PC-9 (cell line): ENCODE data around the gene KCNK7.

Experiments used
- CTCF ChIP-seq: fragments of 200-600 bp; sonication (generic); conservative IDR thresholded peaks from 2 replicates; pipeline ENCODE4 v1.6.1; 2017; ENCODE audit warnings: mixed run types, antibody characterized with exemption, mild to moderate bottlenecking, moderate library complexity
- EZH2 ChIP-seq: fragments of 200-600 bp; sonication (generic); IDR thresholded peaks from 2 replicates; pipeline ENCODE4 v1.8.0; 2017; ENCODE audit warnings: antibody characterized with exemption, low read depth

DNA sequence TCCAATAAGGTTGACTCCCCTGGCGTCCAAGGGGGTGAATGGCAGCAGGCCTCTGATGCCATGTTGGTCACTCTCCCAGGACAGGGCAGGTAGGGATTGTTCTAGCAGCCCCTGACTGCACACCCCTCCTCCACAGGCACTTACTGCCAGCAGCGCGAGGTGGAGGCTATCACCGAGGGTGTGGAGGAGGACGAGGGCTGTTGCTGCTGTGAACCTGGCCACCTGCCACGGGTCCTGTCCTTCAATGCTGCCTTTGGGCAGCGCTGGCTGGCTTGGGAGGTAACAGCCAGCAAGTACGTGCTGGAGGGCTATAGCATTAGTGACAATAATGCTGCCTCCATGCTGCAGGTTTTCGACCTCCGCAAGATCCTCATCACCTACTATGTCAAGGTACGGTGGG lies 34.6 kb upstream of the KCNK7 start:
- no peak for TF ChIP-seq CTCF
- TF ChIP-seq EZH2, result no peak
